Measurements from ENCODE around the gene THAP3.
"Not testable (repeated sequence)": the region's sequence is repeated elsewhere in the genome, so short reads cannot be mapped to it uniquely, and the experiment has no call there.

Gene THAP3

DNA sequence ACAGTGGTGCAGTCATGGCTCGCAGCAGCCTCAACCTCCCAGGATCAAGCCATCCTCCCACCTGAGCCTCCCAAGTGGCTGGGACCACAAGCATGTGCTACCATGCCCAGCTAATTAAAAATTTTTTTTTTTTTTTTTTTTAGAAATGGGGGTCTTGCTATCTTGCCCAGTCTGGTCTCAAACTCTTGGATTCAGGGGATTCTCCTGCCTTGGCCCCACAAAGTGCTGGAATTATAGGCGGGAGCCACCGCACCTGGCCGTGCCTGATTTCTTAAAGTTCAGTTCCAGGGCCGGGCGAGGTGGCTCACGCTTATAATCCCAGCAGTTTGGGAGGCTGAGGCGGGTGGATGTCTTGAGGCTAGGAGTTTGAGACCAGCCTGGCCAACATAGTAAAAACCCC, 6.4 kb downstream of the THAP3 start:
- no peak overlapping the region for H3K4me3 ChIP-seq (ENCODE audit: low read length)
- DNase-seq (ENCODE audit: low read depth), result no peak
- TF ChIP-seq, protein P1, sequence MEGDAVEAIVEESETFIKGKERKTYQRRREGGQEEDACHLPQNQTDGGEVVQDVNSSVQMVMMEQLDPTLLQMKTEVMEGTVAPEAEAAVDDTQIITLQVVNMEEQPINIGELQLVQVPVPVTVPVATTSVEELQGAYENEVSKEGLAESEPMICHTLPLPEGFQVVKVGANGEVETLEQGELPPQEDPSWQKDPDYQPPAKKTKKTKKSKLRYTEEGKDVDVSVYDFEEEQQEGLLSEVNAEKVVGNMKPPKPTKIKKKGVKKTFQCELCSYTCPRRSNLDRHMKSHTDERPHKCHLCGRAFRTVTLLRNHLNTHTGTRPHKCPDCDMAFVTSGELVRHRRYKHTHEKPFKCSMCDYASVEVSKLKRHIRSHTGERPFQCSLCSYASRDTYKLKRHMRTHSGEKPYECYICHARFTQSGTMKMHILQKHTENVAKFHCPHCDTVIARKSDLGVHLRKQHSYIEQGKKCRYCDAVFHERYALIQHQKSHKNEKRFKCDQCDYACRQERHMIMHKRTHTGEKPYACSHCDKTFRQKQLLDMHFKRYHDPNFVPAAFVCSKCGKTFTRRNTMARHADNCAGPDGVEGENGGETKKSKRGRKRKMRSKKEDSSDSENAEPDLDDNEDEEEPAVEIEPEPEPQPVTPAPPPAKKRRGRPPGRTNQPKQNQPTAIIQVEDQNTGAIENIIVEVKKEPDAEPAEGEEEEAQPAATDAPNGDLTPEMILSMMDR (conservative IDR thresholded peaks at IDR 0.05; ENCODE audit: low read length), result no peak

DNA sequence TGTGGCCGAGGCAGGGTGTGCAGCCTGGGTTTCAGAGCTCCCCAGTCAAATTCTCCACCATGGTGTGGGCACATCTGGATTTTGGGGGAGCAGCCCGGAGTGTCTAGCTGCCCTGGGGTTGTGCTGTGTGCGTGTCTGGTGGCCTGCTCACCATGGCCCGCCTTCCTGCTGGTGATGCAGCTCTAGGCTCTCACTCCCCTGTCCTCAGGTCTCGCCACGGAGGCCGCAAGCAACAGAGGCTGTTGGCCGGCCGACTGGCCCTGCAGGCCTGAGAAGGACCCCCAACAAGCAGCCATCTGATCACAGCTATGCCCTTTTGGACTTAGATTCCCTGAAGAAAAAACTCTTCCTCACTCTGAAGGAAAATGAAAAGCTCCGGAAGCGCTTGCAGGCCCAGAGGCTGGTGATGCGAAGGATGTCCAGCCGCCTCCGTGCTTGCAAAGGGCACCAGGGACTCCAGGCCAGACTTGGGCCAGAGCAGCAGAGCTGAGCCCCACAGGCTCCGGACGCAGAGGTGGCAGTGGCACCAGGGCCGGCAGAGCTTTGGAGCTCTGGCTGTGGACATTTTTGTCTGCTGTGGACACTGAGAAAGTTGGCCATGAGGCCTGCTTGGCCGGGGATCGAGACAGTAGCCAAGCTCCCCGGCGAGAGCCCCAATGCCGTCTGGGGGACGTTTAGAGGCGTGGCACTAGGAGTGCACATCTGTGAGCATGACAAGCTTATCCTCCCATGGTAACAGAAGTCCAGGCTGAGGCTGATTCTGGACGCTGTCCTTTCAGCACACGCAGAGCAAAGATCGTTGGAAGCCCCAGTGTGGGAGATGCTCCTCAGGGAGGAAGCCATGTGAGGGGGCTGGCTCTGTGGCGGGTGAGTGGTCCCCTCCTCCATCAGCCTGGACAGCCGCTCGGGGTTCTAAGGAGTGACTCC, 8.2 kb downstream of the THAP3 start:
- TF ChIP-seq, protein P1 (conservative IDR thresholded peaks at IDR 0.05; ENCODE audit: low read length), result no peak
- no peak overlapping the region for H3K4me3 ChIP-seq (ENCODE audit: low read length)
- no peak for DNase-seq (ENCODE audit: low read depth)

DNA sequence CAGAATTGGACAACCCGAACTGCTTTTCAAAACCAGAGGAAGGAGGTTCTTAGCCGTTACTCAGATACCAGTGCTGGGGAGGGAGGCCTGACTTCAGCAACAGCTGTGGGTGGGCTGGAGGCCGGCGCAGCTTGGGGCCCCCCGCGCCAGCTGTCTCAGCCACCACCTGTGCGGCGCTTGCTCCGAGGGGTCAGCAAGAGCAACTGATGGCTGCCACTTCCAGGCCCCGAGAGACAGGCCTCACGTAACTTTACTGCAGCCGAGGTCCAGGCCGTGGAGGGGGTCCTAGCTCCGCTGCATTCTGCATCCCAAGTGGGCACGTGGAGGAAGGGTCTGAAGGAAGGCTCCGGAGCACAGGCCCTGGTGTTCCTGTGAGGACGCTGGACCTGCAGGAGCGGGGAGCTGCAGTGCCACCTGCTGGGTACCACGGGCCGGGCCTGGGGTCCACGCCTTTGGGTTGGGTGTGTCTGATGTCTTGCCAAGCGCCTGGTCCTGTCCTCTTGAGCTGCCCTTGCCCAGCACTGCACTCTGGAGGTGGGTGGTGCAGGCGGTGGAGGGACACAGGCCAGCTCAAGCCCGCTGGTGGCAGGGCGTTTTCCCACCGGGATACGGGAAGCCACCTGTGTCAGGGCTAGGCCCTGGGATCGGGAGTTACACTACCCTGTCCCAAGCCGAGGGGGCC, 9.8 kb downstream of the THAP3 start:
- no peak overlapping the region for H3K4me3 ChIP-seq (ENCODE audit: low read length)
- TF ChIP-seq, protein P1 (conservative IDR thresholded peaks at IDR 0.05; ENCODE audit: low read length), result peak; percentile 38
- DNase-seq (ENCODE audit: low read depth), result peak; percentile 26

DNA sequence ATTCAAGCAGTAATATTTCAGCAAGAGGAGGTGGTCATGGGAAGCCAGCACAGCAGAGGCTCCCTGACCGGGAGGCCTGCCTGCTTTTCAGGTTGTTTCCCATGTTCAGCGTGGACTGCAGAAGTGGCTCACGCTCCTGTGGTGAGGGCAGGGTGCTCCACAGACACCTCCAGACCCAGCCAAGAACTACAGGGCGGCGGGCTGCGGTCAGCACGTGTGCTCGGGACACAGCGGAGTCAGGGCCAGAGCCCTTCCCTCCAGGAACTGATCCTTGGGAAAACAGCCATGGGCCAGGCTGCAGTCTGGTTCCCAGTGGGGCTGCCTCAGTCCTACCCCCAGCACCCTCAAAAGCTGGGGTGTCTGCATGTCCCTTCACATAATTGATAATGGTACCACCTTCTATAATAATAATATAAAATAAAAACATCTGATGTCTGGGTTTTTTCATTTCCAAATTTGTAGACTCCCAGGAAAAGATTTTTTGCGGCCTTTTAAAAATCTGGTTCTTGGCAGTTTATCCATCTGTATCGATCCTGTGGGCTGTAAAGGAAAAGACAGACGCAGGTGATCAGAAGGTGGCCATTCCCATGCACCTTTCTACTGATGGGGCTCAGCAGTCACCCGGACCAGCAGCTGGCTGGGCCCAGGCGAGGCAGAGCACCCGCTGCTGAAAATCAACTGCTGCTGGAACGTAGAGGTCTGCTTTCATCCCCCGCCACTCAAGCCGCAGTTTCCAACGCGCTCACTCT, 10.7 kb downstream of the THAP3 start:
- no peak overlapping the region for H3K4me3 ChIP-seq (ENCODE audit: low read length)
- TF ChIP-seq, protein P1 (conservative IDR thresholded peaks at IDR 0.05; ENCODE audit: low read length), result no peak
- DNase-seq (ENCODE audit: low read depth), result no peak

DNA sequence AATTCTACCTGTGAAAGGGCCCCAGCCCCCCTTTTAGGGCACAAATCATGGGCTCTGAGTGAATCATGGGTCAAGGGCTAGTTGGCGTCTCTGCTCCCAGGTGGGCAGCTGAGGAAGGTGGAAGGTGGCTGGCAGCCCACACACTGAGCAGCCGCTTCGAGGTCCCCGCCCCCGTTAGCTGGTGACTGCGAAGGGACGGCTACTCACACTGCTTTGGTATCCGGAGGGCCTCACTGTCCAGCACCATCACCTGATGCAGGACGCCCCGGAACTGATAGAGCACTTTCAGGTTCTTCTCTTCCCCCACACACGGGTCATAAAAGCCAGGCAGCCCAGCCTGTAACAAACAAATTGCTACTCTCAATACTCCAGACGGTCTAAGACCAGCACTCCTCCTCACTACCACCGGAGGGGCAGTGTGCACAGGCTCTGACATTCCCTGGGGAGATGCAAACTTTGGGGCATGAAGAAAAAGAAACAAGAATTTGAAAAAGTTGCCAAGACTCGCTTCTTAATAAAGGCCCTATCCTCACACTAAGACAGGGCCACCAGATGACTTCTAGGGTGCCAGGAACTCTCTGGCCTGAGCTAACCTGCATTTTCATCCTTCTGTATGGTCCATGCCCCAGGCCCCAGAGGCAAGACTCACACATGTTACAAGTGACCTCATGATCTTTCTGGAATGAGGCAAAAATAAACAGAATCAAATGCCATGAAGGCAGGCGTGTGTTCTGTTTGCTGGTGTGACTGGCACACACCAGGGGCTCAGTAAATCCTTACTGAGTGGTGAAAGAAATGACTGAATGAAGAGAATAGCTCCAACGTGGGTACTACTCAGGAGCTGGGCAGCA, 11.5 kb downstream of the THAP3 start:
- no peak for DNase-seq (ENCODE audit: low read depth)
- no peak overlapping the region for H3K4me3 ChIP-seq (ENCODE audit: low read length)
- TF ChIP-seq, protein P1 (conservative IDR thresholded peaks at IDR 0.05; ENCODE audit: low read length), result no peak

DNA sequence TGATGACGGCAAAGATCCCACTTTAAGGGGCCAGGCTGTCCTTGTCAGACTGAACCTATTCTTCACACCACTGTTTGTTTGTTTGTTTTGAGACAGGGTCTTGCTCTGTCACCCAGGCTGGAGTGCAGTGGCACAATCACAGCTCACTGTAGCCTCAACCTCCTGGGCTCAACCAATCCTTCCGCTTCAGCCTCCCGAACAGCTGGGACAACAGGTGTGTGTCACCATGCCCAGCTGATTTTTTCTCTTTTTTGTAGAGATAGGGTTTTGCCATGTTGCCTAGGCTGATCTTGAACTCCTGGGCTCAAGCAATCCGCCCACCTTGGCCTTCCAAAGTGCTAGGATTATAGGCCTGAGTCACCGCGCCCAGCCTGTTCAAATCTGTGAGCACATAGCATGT, 12.1 kb downstream of the THAP3 start:
- not testable (repeated sequence) for DNase-seq (ENCODE audit: low read depth); H3K4me3 ChIP-seq (ENCODE audit: low read length)
